Measurements from ENCODE around the gene PTPN21. TPM values are rescaled to one million over a fixed set of nuclear protein-coding genes. Genes with fewer than 3 reads are reported as not detected.

Gene PTPN21
- total and polyA plus RNA-seq, 9 of the 15 experiments (the other 6 are each of a cell fraction or from before 2014, with no cell fraction given), result 0.06 to 1.9 (median 0.94) TPM

DNA sequence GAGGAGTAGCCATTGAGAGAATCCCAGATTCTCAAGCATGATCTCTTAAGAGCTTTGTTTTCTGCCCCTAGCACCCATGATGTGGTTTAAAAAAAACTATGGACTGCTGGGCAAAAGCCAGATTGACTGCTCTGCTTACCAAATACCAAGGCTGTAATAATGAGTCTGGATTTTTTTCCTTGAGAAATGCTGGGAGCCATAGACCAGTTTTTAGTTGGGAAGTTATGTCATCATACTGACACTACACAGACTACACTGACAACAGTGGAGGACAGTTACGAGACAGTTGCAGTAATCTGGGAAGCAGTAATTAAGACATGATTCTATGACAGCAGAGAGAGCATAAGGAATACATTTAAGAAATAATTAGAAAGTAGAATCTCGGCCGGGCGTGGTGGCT, 133.5 kb downstream of the PTPN21 start:
- H3K9me1 ChIP-seq (ENCODE audit: control insufficient read depth, insufficient read depth, low read length), result no peaks in the 10 kb centered on the region
- 14% methylated on average over 4 of the region's 4 CpGs for WGBS (ENCODE audit: insufficient coverage, low coverage, missing lambda C conversion rate)
- intact Hi-C loops (cut with micrococcal nuclease) (no loop called here), in situ Hi-C loops (cut with MboI) (no loop called here)
- ChIA-PET CTCF (ENCODE audit: low intra/inter-chr PET ratio) (no interaction called here), POLR2A (no interaction called here)
- H3K9me3 ChIP-seq (replicated peaks; ENCODE audit: control insufficient read depth, insufficient read depth, low read depth, low read length), result no peaks in the 10 kb centered on the region
- H3K4me3 ChIP-seq, result no peak overlapping the region
- H3K4me2 ChIP-seq (ENCODE audit: insufficient read depth, low read length), result no peak overlapping the region
- TF ChIP-seq, protein P1, sequence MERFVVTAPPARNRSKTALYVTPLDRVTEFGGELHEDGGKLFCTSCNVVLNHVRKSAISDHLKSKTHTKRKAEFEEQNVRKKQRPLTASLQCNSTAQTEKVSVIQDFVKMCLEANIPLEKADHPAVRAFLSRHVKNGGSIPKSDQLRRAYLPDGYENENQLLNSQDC (CRISPR knock-in tag; IDR thresholded peaks at IDR 0.05), result no peak
- no peaks in the 10 kb centered on the region for H4K20me1 ChIP-seq (replicated peaks; ENCODE audit: control insufficient read depth, insufficient read depth, low read length)
- FAIRE-seq (no peak), DNase-seq (ENCODE audit: extremely low read depth in 1 of 4, low spot score in 3 of 4) (no peak), ATAC-seq (no peak)
- no peak overlapping the region for H3K27ac ChIP-seq (ENCODE audit: extremely low read depth, low read depth, low read length)
- no peaks in the 10 kb centered on the region for H3K4me1 ChIP-seq (replicated peaks in 1 of 2; ENCODE audit: control insufficient read depth in 2 of 2, insufficient read depth in 2 of 2, low read length in 2 of 2)
- H3K36me3 ChIP-seq (ENCODE audit: control insufficient read depth, insufficient read depth, low read length), result no peaks in the 10 kb centered on the region
- no peak overlapping the region for H2AFZ ChIP-seq (ENCODE audit: low read depth, low read length)
- no peaks in the 10 kb centered on the region for H3K79me2 ChIP-seq (ENCODE audit: control insufficient read depth, insufficient read depth, low read length)
- BruUV-seq (replicated peaks), result no TSS peak
- no peak overlapping the region for H3K9ac ChIP-seq (ENCODE audit: insufficient read depth in 1 of 2, low read depth in 2 of 2, low read length in 2 of 2)
- no peaks in the 10 kb centered on the region for H3K27me3 ChIP-seq (ENCODE audit: control insufficient read depth in 2 of 2, insufficient read depth in 2 of 2, low read length in 2 of 2)

DNA sequence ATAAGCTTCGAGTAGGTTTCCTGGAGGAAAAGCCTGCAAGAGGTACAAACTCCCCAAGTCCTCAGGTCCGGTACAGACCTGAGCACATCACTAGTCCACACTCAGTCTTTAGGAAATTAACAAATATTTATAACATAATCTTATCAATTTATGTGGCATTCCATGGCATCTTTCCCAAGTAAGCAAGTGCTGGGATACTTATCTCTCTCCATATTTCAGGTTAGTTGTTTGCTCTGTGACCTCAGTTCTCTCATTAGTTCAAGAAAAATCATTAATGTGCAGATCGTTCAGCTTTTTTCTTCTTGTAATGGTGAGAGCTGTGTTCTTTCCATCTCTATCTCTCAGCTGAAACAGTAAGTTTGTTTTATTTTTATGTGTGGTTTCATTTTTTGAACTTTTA, 134.6 kb downstream of the PTPN21 start:
- no peak overlapping the region for H3K4me3 ChIP-seq
- H3K79me2 ChIP-seq (ENCODE audit: control insufficient read depth, insufficient read depth, low read length), result no peaks in the 10 kb centered on the region
- no peaks in the 10 kb centered on the region for H4K20me1 ChIP-seq (replicated peaks; ENCODE audit: control insufficient read depth, insufficient read depth, low read length)
- WGBS (ENCODE audit: insufficient coverage, low coverage, missing lambda C conversion rate), result 14% methylated on average over 3 of the region's 3 CpGs
- ATAC-seq (no peak), FAIRE-seq (no peak), DNase-seq (ENCODE audit: extremely low read depth in 1 of 4, low spot score in 3 of 4) (no peak)
- in situ Hi-C loops (cut with MboI), result no loop called here
- H3K36me3 ChIP-seq (ENCODE audit: control insufficient read depth, insufficient read depth, low read length), result no peaks in the 10 kb centered on the region
- no TSS peak for BruUV-seq (replicated peaks)
- H2AFZ ChIP-seq (ENCODE audit: low read depth, low read length), result no peak overlapping the region
- no peaks in the 10 kb centered on the region for H3K4me1 ChIP-seq (replicated peaks in 1 of 2; ENCODE audit: control insufficient read depth in 2 of 2, insufficient read depth in 2 of 2, low read length in 2 of 2)
- H3K27ac ChIP-seq (ENCODE audit: extremely low read depth, low read depth, low read length), result no peak overlapping the region
- H3K4me2 ChIP-seq (ENCODE audit: insufficient read depth, low read length), result no peak overlapping the region
- intact Hi-C loops (cut with micrococcal nuclease), result no loop called here
- ChIA-PET POLR2A (interaction anchor here (0.6 to 0.8 kb wide), 2 partner anchors 9 to 431 kb away, joined by 3 read pairs; no protein-coding TSS in a partner anchor), CTCF (ENCODE audit: low intra/inter-chr PET ratio) (no interaction called here)
- no peak overlapping the region for H3K9ac ChIP-seq (ENCODE audit: insufficient read depth in 1 of 2, low read depth in 2 of 2, low read length in 2 of 2)
- no peaks in the 10 kb centered on the region for H3K9me1 ChIP-seq (ENCODE audit: control insufficient read depth, insufficient read depth, low read length)
- TF ChIP-seq CBFA2T3 (IDR thresholded peaks at IDR 0.05), result no peak
- TF ChIP-seq, protein P2, sequence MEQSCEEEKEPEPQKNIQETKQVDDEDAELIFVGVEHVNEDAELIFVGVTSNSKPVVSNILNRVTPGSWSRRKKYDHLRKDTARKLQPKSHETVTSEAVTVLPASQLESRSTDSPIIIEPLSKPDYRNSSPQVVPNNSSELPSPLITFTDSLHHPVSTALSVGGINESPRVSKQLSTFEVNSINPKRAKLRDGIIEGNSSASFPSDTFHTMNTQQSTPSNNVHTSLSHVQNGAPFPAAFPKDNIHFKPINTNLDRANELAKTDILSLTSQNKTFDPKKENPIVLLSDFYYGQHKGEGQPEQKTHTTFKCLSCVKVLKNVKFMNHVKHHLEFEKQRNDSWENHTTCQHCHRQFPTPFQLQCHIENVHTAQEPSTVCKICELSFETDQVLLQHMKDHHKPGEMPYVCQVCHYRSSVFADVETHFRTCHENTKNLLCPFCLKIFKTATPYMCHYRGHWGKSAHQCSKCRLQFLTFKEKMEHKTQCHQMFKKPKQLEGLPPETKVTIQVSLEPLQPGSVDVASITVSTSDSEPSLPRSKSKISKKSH (CRISPR knock-in tag; IDR thresholded peaks at IDR 0.05), result no peak
- no peak for TF ChIP-seq SAP30 (IDR thresholded peaks at IDR 0.05; ENCODE audit: borderline replicate concordance, insufficient read depth, low read depth, low read length, poor library complexity, severe bottlenecking)
- TF ChIP-seq POU5F1 (IDR thresholded peaks at IDR 0.05; ENCODE audit: borderline replicate concordance, low read depth, low read length, partially characterized antibody), result no peak
- TF ChIP-seq FOSL1 (tag; conservative IDR thresholded peaks at IDR 0.05), result no peak
- no peak for TF ChIP-seq NR1H2 (CRISPR knock-in tag; IDR thresholded peaks at IDR 0.05)
- TF ChIP-seq, protein P3, sequence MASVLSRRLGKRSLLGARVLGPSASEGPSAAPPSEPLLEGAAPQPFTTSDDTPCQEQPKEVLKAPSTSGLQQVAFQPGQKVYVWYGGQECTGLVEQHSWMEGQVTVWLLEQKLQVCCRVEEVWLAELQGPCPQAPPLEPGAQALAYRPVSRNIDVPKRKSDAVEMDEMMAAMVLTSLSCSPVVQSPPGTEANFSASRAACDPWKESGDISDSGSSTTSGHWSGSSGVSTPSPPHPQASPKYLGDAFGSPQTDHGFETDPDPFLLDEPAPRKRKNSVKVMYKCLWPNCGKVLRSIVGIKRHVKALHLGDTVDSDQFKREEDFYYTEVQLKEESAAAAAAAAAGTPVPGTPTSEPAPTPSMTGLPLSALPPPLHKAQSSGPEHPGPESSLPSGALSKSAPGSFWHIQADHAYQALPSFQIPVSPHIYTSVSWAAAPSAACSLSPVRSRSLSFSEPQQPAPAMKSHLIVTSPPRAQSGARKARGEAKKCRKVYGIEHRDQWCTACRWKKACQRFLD (CRISPR knock-in tag; IDR thresholded peaks at IDR 0.05), result no peak
- no peak for TF ChIP-seq HDGF (IDR thresholded peaks at IDR 0.05)
- TF ChIP-seq ZNF217 (CRISPR knock-in tag; IDR thresholded peaks at IDR 0.05), result no peak
- H3K9me3 ChIP-seq (replicated peaks; ENCODE audit: control insufficient read depth, insufficient read depth, low read depth, low read length), result no peaks in the 10 kb centered on the region
- H3K27me3 ChIP-seq (ENCODE audit: control insufficient read depth in 2 of 2, insufficient read depth in 2 of 2, low read length in 2 of 2), result no peaks in the 10 kb centered on the region
